ENCODE results near the gene IQGAP3. TPM values are rescaled to one million over a fixed set of nuclear protein-coding genes. Genes with fewer than 3 reads are reported as not detected.
A peak's percentile ranks its signal among the peaks of the same experiment; 100 is the strongest.

The IQGAP3 gene
- total and polyA plus RNA-seq, 2 experiments from 2014 or later, result 5.2 to 5.7 TPM

GRCh38 chr1:156502894-156503697, 69.3 kb downstream of the IQGAP3 start:
- DNase-seq (ENCODE audit: low spot score), result peak; percentile 82
- peaks cover 20% of the 10 kb centered on the region for H4K20me1 ChIP-seq (ENCODE audit: insufficient read depth, poor library complexity, severe bottlenecking)
- H3K9me3 ChIP-seq (ENCODE audit: low read depth), result no peaks in the 10 kb centered on the region
- H3K27me3 ChIP-seq, result no peaks in the 10 kb centered on the region
- H3K36me3 ChIP-seq (replicated peaks; ENCODE audit: insufficient read depth, low read depth), result no peaks in the 10 kb centered on the region
- no peak overlapping the region for H2AFZ ChIP-seq
- no peaks in the 10 kb centered on the region for H3K9me2 ChIP-seq (replicated peaks; ENCODE audit: insufficient read depth)
- peak overlapping the region; percentile 58 for H3K4me2 ChIP-seq
- H3K79me2 ChIP-seq, result peaks cover 24% of the 10 kb centered on the region
- peak overlapping the region; percentile 100 for H3K27ac ChIP-seq
- no peak overlapping the region for H3K4me3 ChIP-seq
- peaks cover 45% of the 10 kb centered on the region for H3K4me1 ChIP-seq (ENCODE audit: insufficient read depth)
- TF ChIP-seq CTCF (IDR thresholded peaks at IDR 0.05; ENCODE audit: poor library complexity) (no peak), EZH2 (IDR thresholded peaks at IDR 0.05; ENCODE audit: borderline replicate concordance) (no peak), EZH2phosphoT487 (IDR thresholded peaks at IDR 0.05; ENCODE audit: low read depth, severe bottlenecking, unreplicated experiment) (no peak)
- 38% methylated on average over 12 of the region's 12 CpGs for WGBS (ENCODE audit: low lambda C conversion rate, missing lambda C conversion rate)

DNA sequence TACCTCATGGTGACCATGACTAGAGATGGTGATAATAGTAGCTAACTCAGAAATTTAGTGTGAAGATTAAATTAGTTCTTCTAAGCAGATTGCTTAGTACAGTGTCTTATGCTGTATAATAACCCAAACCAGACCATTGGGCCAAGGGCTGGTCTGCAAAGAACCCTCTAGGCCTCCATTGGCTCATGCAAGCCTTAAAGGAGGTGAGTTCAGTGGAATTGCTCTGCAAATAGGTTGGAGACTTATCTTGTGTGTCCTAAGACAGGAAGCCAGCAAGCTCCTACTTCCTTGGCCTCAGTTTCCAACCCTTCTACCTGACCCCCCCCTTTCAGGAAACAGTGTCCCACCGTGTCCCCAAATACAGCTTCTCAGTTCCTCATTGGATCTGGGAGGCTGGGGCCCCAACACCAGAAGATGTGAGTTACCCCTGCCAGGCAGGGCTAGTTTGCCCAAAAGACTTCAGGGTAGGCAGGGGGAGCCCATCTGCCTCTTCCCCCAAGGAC, 69.9 kb downstream of the IQGAP3 start:
- no peaks in the 10 kb centered on the region for H3K9me3 ChIP-seq (ENCODE audit: low read depth)

GRCh38 chr1:156500793-156501506, 71.4 kb downstream of the IQGAP3 start:
- H3K9me2 ChIP-seq (replicated peaks; ENCODE audit: insufficient read depth), result no peaks in the 10 kb centered on the region
- H3K27me3 ChIP-seq, result no peaks in the 10 kb centered on the region
- H3K79me2 ChIP-seq, result peaks cover 45% of the 10 kb centered on the region
- no peaks in the 10 kb centered on the region for H3K36me3 ChIP-seq (replicated peaks; ENCODE audit: insufficient read depth, low read depth)
- H4K20me1 ChIP-seq (ENCODE audit: insufficient read depth, poor library complexity, severe bottlenecking), result peaks cover 41% of the 10 kb centered on the region
- 2% methylated on average over 32 of the region's 57 CpGs for WGBS (ENCODE audit: low lambda C conversion rate, missing lambda C conversion rate)
- peak overlapping the region; percentile 98 for H3K4me3 ChIP-seq
- peak overlapping the region; percentile 100 for H3K27ac ChIP-seq
- peak; percentile 99 for DNase-seq (ENCODE audit: low spot score)
- peak overlapping the region; percentile 27 for H2AFZ ChIP-seq
- peaks cover 61% of the 10 kb centered on the region for H3K4me1 ChIP-seq (ENCODE audit: insufficient read depth)
- TF ChIP-seq EZH2 (IDR thresholded peaks at IDR 0.05; ENCODE audit: borderline replicate concordance), result no peak
- TF ChIP-seq CTCF (IDR thresholded peaks at IDR 0.05; ENCODE audit: poor library complexity), result peak; percentile 46
- H3K4me2 ChIP-seq, result peak overlapping the region; percentile 85
- no peaks in the 10 kb centered on the region for H3K9me3 ChIP-seq (ENCODE audit: low read depth)

More for the DNA sequence above, 69.9 kb downstream of the IQGAP3 start:
- Histone ChIP-seq H3K27ac (peak overlapping the region; percentile 100), H2AFZ (no peak overlapping the region), H3K9me2 (replicated peaks; ENCODE audit: insufficient read depth) (no peaks in the 10 kb centered on the region), H3K27me3 (no peaks in the 10 kb centered on the region), H3K79me2 (peaks cover 30% of the 10 kb centered on the region), H3K4me1 (ENCODE audit: insufficient read depth) (peaks cover 47% of the 10 kb centered on the region), H3K4me3 (no peak overlapping the region), H4K20me1 (ENCODE audit: insufficient read depth, poor library complexity, severe bottlenecking) (peaks cover 26% of the 10 kb centered on the region), H3K36me3 (replicated peaks; ENCODE audit: insufficient read depth, low read depth) (no peaks in the 10 kb centered on the region), H3K4me2 (peak overlapping the region; percentile 44)
- TF ChIP-seq EZH2phosphoT487 (IDR thresholded peaks at IDR 0.05; ENCODE audit: low read depth, severe bottlenecking, unreplicated experiment) (no peak), EZH2 (IDR thresholded peaks at IDR 0.05; ENCODE audit: borderline replicate concordance) (no peak), CTCF (IDR thresholded peaks at IDR 0.05; ENCODE audit: poor library complexity) (no peak)
- WGBS (ENCODE audit: low lambda C conversion rate, missing lambda C conversion rate), result 80% methylated on average over 1 of the region's 1 CpG
- DNase-seq (ENCODE audit: low spot score), result no peak
